ENCODE measurements around the gene TMOD2. TPM values are rescaled to one million over a fixed set of nuclear protein-coding genes. Genes with fewer than 3 reads are reported as not detected.

Gene TMOD2
- total and polyA plus RNA-seq, 2 of the 8 experiments (the other 6 are each of a cell fraction or from before 2014, with no cell fraction given), result 0.80 to 6.5 TPM

DNA sequence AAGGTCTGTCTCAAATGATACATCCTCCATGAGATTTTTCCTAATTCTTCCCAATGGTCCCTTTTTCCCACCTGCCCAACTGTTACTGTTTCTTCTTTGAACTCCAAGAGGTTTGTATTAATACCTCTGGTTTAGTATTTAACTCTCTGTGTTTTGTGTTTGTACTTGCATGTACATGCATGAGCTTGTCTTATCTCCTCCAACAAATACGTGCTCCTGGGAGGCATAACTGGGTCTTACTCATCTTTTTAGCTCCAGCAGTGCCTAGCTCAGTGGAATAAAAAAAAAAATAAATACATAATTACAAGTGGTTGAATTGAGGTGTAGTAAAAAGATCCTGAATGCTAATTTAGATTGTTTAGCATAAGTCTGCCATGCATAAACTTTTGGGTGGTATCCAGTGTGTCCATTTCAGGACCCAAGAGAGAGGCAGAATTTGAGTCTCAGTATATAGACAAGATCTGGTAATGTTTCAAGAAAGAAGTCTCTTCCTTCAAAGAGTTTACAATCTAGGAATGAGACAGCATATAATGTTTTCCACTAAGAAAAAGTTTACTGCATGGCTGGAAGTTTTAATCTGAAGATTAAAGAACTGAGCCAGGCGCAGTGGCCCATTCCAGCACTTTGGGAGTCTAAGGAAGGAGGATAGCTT lies 12.2 kb upstream of the TMOD2 start (continued):
- TF ChIP-seq CHD7 (IDR thresholded peaks at IDR 0.05; ENCODE audit: insufficient replicate concordance, low read length) (no peak), TCF12 (IDR thresholded peaks at IDR 0.05; ENCODE audit: low read depth, low read length) (no peak)

All from H1 (cell line).